ENCODE measurements around the gene NETO1. TPM values are rescaled to one million over a fixed set of nuclear protein-coding genes. Genes with fewer than 3 reads are reported as not detected.

NETO1 gene
- total and polyA plus RNA-seq, 2 experiments from 2014 or later, result 10.8 to 20.7 TPM

DNA sequence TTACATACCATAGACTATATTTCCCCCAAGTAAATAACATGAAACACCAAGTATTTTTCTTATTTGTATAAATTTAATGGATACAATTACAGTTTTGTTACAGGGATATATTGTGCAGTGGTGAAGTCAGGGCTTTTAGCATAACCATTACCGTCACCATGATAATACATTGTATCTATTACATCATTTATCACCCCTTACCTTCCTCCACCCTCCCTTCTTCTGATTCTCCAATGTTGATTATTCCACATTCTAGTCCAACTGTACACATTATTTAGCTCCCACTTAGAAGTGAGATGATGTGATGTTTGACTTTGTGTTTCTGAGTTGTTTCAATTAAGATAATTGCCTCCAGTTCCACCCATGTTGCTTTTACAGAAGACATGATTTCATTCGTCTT, 35.2 kb upstream of the NETO1 start:
- DNase-seq (ENCODE audit: low spot score), result no peak
- no peaks in the 10 kb centered on the region for H3F3A ChIP-seq (replicated peaks; ENCODE audit: low read depth)
- no peaks in the 10 kb centered on the region for H3K4me1 ChIP-seq (ENCODE audit: insufficient read depth)
- no peak overlapping the region for H3K4me2 ChIP-seq
- no peaks in the 10 kb centered on the region for H3K79me2 ChIP-seq (replicated peaks; ENCODE audit: insufficient read depth)
- H3K4me1 Mint-ChIP-seq, result no peaks in the 10 kb centered on the region
- H3K27me3 ChIP-seq (ENCODE audit: insufficient read depth), result no peaks in the 10 kb centered on the region
- H3K36me3 Mint-ChIP-seq (ENCODE audit: low read depth), result no peaks in the 10 kb centered on the region
- no peak for ATAC-seq
- H3K36me3 ChIP-seq (ENCODE audit: insufficient read depth), result no peaks in the 10 kb centered on the region
- no peaks in the 10 kb centered on the region; the same call in 1 of the 2 replicates for H3K9me2 ChIP-seq (ENCODE audit: insufficient read depth)
- H2AFZ ChIP-seq, result no peak overlapping the region
- no peak overlapping the region for H3K4me3 ChIP-seq
- no peak overlapping the region for H3K4me3 Mint-ChIP-seq
- no peak overlapping the region for H3K27ac Mint-ChIP-seq
- TF ChIP-seq REST (IDR thresholded peaks at IDR 0.05; ENCODE audit: unreplicated experiment) (no peak), CTCF (conservative IDR thresholded peaks at IDR 0.05; ENCODE audit: low read depth in 2 of 2) (no peak), ZNF462 (CRISPR knock-in tag; IDR thresholded peaks at IDR 0.05) (no peak)
- TF ChIP-seq, protein P1, sequence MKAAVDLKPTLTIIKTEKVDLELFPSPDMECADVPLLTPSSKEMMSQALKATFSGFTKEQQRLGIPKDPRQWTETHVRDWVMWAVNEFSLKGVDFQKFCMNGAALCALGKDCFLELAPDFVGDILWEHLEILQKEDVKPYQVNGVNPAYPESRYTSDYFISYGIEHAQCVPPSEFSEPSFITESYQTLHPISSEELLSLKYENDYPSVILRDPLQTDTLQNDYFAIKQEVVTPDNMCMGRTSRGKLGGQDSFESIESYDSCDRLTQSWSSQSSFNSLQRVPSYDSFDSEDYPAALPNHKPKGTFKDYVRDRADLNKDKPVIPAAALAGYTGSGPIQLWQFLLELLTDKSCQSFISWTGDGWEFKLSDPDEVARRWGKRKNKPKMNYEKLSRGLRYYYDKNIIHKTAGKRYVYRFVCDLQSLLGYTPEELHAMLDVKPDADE (IDR thresholded peaks at IDR 0.05), result no peak
- H3K27ac ChIP-seq (ENCODE audit: low read depth), result no peak overlapping the region
- no peaks in the 10 kb centered on the region for H4K20me1 ChIP-seq (replicated peaks; ENCODE audit: insufficient read depth)
- H3K27me3 Mint-ChIP-seq (ENCODE audit: insufficient read depth, low read depth, poor library complexity), result no peaks in the 10 kb centered on the region
- no peaks in the 10 kb centered on the region for H3K9me3 Mint-ChIP-seq

Measured in GM23338 (cell line).